Vagina (tissue), 2 donors: ENCODE data around the gene ARAP1. TPM values are rescaled to one million over a fixed set of nuclear protein-coding genes. Genes with fewer than 3 reads are reported as not detected.

ENCODE experiments used
- DNase-seq, 2 donors: peaks; one replicate each; pipeline ENCODE4 v3.0.0-alpha.2; 2017; ENCODE audit errors: extremely low spot score in 2 of 2
- H3K27ac ChIP-seq: fragments of 200-600 bp; sonication (generic); one replicate; pipeline ENCODE4 v1.5.1; 2019
- H3K27me3 ChIP-seq: fragments of 200-600 bp; sonication (generic); one replicate; pipeline ENCODE4 v1.5.1; 2019
- H3K36me3 ChIP-seq, 2 donors: fragments of 200-600 bp; sonication (generic); one replicate each; pipeline ENCODE4 v1.5.1; 2017 to 2019
- H3K4me1 ChIP-seq: fragments of 200-600 bp; sonication (generic); one replicate; pipeline ENCODE4 v1.5.1; 2019
- H3K4me3 ChIP-seq, 2 donors: fragments of 200-600 bp; sonication (generic); 1 replicate in 1 of 2; 2 replicates in 1 of 2; pipeline ENCODE4 v1.5.1; 2016 to 2019
- H3K9me3 ChIP-seq: fragments of 200-600 bp; sonication (generic); one replicate; pipeline ENCODE4 v1.5.1; 2019
- POLR2A ChIP-seq, 2 donors: fragments of 450-650 bp; IDR thresholded peaks; one replicate each; pipeline ENCODE4 v1.6.1; 2017; ENCODE audit warnings: antibody characterized with exemption in 2 of 2, mild to moderate bottlenecking in 2 of 2, moderate library complexity in 2 of 2
- POLR2AphosphoS5 ChIP-seq, 2 donors: sonication (generic); formaldehyde crosslinking; IDR thresholded peaks; one replicate each; pipeline ENCODE4 v1.9.0; 2017; ENCODE audit warnings: antibody characterized with exemption in 2 of 2, mild to moderate bottlenecking in 2 of 2, low read depth in 1 of 2; ENCODE audit not compliant: insufficient read depth in 1 of 2
- intact Hi-C: fragments of 100-400 bp; cut with DNase I; formaldehyde crosslinking; loops from one replicate; pipeline ENCODE4 v1.15.1; 2023
- total RNA-seq: library from RNA; depleted of rRNA; stranded (reverse); fragments of >200 nt; gene quantifications from one replicate; pipeline ENCODE4 v1.2.3, GENCODE V29; 2016
- TF ChIP-seq, protein P1 (sequence below), 3 experiments: fragments of 450-650 bp in 2 of 3; fragments of 200-600 bp in 1 of 3; sonication (generic) in 1 of 3; IDR thresholded peaks; one replicate each; pipeline ENCODE4 v1.5.1; 2017 to 2019; ENCODE audit warnings: antibody characterized with exemption in 3 of 3, mild to moderate bottlenecking in 2 of 3, moderate library complexity in 2 of 3

ARAP1 gene
- total RNA-seq, 1 donor from 2014 or later, result 59.2 TPM

GRCh38 chr11:72682238-72682857, 69.9 kb downstream of the ARAP1 start:
- Histone ChIP-seq H3K36me3 (peaks cover 0 to 14% of the 10 kb centered on the region in 2 donors), H3K4me1 (peaks cover 48% of the 10 kb centered on the region), H3K9me3 (no peaks in the 10 kb centered on the region), H3K27me3 (no peaks in the 10 kb centered on the region), H3K4me3 (no peak overlapping the region), H3K27ac (no peak overlapping the region)
- intact Hi-C loops, result loop anchor here (10.0 kb wide), 1 partner anchor 208 kb away; no protein-coding TSS in a partner anchor
- no peak for DNase-seq
- TF ChIP-seq POLR2AphosphoS5 (IDR thresholded peaks at IDR 0.05; ENCODE audit: insufficient read depth in 1 of 2, low read depth in 1 of 2), result no peak
- TF ChIP-seq, protein P1, sequence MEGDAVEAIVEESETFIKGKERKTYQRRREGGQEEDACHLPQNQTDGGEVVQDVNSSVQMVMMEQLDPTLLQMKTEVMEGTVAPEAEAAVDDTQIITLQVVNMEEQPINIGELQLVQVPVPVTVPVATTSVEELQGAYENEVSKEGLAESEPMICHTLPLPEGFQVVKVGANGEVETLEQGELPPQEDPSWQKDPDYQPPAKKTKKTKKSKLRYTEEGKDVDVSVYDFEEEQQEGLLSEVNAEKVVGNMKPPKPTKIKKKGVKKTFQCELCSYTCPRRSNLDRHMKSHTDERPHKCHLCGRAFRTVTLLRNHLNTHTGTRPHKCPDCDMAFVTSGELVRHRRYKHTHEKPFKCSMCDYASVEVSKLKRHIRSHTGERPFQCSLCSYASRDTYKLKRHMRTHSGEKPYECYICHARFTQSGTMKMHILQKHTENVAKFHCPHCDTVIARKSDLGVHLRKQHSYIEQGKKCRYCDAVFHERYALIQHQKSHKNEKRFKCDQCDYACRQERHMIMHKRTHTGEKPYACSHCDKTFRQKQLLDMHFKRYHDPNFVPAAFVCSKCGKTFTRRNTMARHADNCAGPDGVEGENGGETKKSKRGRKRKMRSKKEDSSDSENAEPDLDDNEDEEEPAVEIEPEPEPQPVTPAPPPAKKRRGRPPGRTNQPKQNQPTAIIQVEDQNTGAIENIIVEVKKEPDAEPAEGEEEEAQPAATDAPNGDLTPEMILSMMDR (IDR thresholded peaks at IDR 0.05), result no peak
- no peak for TF ChIP-seq POLR2A (IDR thresholded peaks at IDR 0.05)

GRCh38 chr11:72681226-72682153, 70.7 kb downstream of the ARAP1 start:
- TF ChIP-seq, protein P1 (IDR thresholded peaks at IDR 0.05), result no peak
- TF ChIP-seq POLR2AphosphoS5 (IDR thresholded peaks at IDR 0.05; ENCODE audit: insufficient read depth in 1 of 2, low read depth in 1 of 2) (no peak), POLR2A (IDR thresholded peaks at IDR 0.05) (no peak)
- Histone ChIP-seq H3K27ac (no peak overlapping the region), H3K9me3 (no peaks in the 10 kb centered on the region), H3K36me3 (peaks cover 0 to 12% of the 10 kb centered on the region in 2 donors), H3K4me3 (no peak overlapping the region), H3K4me1 (peaks cover 46% of the 10 kb centered on the region), H3K27me3 (no peaks in the 10 kb centered on the region)
- DNase-seq, result no peak
- intact Hi-C loops, result loop anchor here (10.0 kb wide), 1 partner anchor 207 kb away; no protein-coding TSS in a partner anchor

DNA sequence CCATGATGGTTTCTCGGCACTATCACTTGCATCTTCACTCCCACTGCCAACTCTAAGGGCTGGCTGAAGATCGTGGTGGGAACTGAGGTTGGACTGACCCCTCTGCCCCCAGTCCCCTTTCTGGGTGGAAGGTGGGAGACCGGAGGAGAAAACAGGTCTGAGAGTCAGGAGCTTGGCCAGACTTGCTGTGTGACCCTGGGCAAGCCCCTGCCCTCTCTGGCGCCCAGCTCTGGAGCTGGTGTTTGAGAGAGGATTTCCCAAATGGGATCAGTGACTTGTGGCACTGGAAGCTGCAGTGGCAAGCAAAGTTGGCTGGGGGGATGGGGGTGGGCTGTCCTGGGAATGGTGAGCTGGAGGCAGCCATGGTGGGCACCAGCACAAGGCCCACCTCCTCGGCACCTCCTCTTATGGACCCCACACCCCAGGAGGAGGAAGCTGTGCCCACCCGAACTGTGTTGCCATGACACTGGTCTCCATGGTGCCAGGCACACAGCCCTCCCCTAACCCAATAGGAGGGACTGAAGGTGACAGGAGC, 71.5 kb downstream of the ARAP1 start:
- no peaks in the 10 kb centered on the region for H3K27me3 ChIP-seq
- H3K4me1 ChIP-seq, result peaks cover 39% of the 10 kb centered on the region
- intact Hi-C loops, result loop anchor here (10.0 kb wide), 1 partner anchor 206 kb away; no protein-coding TSS in a partner anchor
- H3K9me3 ChIP-seq, result no peaks in the 10 kb centered on the region
- TF ChIP-seq, protein P1 (IDR thresholded peaks at IDR 0.05), result no peak
- no peak for TF ChIP-seq POLR2A (IDR thresholded peaks at IDR 0.05)
- TF ChIP-seq POLR2AphosphoS5 (IDR thresholded peaks at IDR 0.05; ENCODE audit: insufficient read depth in 1 of 2, low read depth in 1 of 2), result no peak
- no peak overlapping the region for H3K4me3 ChIP-seq
- H3K36me3 ChIP-seq, result peaks cover 0 to 8% of the 10 kb centered on the region in 2 donors
- no peak overlapping the region for H3K27ac ChIP-seq
- no peak for DNase-seq

DNA sequence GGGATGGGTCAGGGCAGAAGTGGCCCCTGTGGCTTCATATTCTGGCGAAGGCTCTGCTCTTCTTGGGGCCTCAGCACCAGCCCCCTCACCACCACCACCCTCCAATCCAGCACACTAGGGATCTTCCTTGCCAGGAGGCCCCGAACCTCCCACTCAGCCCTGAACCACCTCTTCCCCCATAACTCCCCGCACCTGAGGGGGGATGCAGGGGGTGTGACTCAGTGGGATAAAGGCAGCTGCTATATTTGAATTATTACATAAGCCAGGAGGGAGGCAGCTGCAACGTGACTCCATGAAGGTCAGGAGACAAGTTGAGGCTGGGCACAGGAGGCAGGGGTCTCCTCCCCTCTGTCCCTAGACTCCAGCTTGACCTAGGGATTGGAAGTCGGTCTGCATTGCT, 72.3 kb downstream of the ARAP1 start:
- no peak for DNase-seq
- intact Hi-C loops, result loop anchor here (10.0 kb wide), 1 partner anchor 205 kb away; no protein-coding TSS in a partner anchor
- Histone ChIP-seq H3K4me3 (no peak overlapping the region), H3K4me1 (peaks cover 30% of the 10 kb centered on the region), H3K36me3 (no peaks in the 10 kb centered on the region), H3K9me3 (no peaks in the 10 kb centered on the region), H3K27me3 (no peaks in the 10 kb centered on the region), H3K27ac (no peak overlapping the region)
- TF ChIP-seq POLR2A (IDR thresholded peaks at IDR 0.05) (no peak), POLR2AphosphoS5 (IDR thresholded peaks at IDR 0.05; ENCODE audit: insufficient read depth in 1 of 2, low read depth in 1 of 2) (no peak)
- TF ChIP-seq, protein P1 (IDR thresholded peaks at IDR 0.05), result no peak
